ENCODE data around the gene CREB5.

- TF ChIP-seq, protein P1, sequence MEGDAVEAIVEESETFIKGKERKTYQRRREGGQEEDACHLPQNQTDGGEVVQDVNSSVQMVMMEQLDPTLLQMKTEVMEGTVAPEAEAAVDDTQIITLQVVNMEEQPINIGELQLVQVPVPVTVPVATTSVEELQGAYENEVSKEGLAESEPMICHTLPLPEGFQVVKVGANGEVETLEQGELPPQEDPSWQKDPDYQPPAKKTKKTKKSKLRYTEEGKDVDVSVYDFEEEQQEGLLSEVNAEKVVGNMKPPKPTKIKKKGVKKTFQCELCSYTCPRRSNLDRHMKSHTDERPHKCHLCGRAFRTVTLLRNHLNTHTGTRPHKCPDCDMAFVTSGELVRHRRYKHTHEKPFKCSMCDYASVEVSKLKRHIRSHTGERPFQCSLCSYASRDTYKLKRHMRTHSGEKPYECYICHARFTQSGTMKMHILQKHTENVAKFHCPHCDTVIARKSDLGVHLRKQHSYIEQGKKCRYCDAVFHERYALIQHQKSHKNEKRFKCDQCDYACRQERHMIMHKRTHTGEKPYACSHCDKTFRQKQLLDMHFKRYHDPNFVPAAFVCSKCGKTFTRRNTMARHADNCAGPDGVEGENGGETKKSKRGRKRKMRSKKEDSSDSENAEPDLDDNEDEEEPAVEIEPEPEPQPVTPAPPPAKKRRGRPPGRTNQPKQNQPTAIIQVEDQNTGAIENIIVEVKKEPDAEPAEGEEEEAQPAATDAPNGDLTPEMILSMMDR (conservative IDR thresholded peaks at IDR 0.05; ENCODE audit: low read depth, low read length): no peak
- no peak for TF ChIP-seq EZH2 (IDR thresholded peaks at IDR 0.05; ENCODE audit: low read length, unreplicated experiment)
- TF ChIP-seq EZH2phosphoT487 (IDR thresholded peaks at IDR 0.05; ENCODE audit: borderline replicate concordance, low read length): no peak
Observed at GRCh38 chr7:28853150-28853549, 440.8 kb downstream of the CREB5 start.

Measured in PC-3 (cell line).